Nephron (organoid): ENCODE results near the gene CBLL1.

Experiments
- H3K27ac Mint-ChIP-seq, 3 experiments: 2 replicates each; pipeline ENCODE4 v1.8.0; 2020; ENCODE audit warnings: mixed read lengths in 3 of 3, mild to moderate bottlenecking in 2 of 3, moderate library complexity in 1 of 3
- H3K27me3 Mint-ChIP-seq: 2 replicates; pipeline ENCODE4 v1.8.0; 2021; ENCODE audit warnings: low read depth, mild to moderate bottlenecking, moderate library complexity, mixed read lengths
- H3K36me3 Mint-ChIP-seq: 2 replicates; pipeline ENCODE4 v1.8.0; 2020; ENCODE audit warnings: low read depth, mixed read lengths
- H3K4me1 Mint-ChIP-seq: 2 replicates; pipeline ENCODE4 v1.8.0; 2020; ENCODE audit warnings: mixed read lengths
- H3K4me3 Mint-ChIP-seq, 3 experiments: 2 replicates each; pipeline ENCODE4 v1.8.0; 2020; ENCODE audit warnings: mild to moderate bottlenecking in 3 of 3, mixed read lengths in 3 of 3, moderate library complexity in 2 of 3
- H3K9me3 Mint-ChIP-seq: 2 replicates; pipeline ENCODE4 v1.8.0; 2020; ENCODE audit warnings: mixed read lengths
- TF ChIP-seq, protein P1 (sequence below), 3 experiments: fragments of 200-600 bp; sonication (generic); IDR thresholded peaks; one replicate each; pipeline ENCODE4 v1.5.0; 2021; ENCODE audit warnings: antibody characterized with exemption in 3 of 3; ENCODE audit not compliant: unreplicated experiment in 3 of 3

Gene CBLL1, protein sequence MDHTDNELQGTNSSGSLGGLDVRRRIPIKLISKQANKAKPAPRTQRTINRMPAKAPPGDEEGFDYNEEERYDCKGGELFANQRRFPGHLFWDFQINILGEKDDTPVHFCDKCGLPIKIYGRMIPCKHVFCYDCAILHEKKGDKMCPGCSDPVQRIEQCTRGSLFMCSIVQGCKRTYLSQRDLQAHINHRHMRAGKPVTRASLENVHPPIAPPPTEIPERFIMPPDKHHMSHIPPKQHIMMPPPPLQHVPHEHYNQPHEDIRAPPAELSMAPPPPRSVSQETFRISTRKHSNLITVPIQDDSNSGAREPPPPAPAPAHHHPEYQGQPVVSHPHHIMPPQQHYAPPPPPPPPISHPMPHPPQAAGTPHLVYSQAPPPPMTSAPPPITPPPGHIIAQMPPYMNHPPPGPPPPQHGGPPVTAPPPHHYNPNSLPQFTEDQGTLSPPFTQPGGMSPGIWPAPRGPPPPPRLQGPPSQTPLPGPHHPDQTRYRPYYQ

DNA sequence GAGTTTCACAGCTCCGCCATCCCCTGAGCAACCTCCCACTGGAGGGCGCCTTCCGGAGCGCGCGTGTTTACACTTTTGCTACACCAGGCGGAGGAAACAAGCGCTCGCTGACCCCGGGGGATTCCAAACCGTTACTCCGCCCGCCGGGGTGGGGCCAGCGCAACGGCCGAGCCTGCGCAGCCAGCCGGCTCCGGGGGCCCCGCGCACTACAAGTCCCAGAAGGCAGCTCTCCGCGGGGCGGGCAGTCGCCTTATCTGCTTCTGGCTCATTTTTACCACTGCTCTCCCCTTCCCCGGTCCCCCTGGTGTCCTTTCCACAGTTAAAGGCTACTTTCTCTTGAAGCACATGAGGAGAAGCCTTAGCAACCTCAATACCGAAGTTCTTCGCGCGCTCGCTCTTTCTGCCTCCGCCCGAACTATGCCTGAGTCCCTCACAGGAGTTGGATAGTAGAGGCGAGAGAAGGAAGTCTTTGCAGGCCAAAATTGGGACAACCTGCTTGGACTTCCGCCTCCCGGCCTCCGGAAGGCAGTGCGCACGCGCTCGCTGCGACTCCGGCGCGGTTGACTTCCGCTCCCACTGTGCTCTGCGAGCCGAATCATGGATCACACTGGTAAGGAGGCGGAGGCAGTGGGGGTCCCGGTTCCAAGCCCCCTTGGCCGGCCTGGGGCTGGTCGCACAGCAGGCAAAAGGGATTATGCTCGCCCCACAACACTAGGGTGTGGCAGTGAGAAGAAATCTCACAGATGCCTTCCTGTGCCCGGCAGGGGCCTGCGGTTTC lies at the start of gene CBLL1:
TSS of gene CBLL1 (plus strand) at position 576 of the 778 bp plus-strand sequence. CDS start at position 598, 22 bp downstream.
- peak within 1 kb of the TSS; percentile 96 to 100 (median 97) for H3K4me3 Mint-ChIP-seq
- peak within 1 kb of the TSS; percentile 99 to 100 (median 100) for H3K27ac Mint-ChIP-seq
- H3K27me3 Mint-ChIP-seq = peaks cover 9% of the 10 kb centered on the region
- TF ChIP-seq, protein P1, sequence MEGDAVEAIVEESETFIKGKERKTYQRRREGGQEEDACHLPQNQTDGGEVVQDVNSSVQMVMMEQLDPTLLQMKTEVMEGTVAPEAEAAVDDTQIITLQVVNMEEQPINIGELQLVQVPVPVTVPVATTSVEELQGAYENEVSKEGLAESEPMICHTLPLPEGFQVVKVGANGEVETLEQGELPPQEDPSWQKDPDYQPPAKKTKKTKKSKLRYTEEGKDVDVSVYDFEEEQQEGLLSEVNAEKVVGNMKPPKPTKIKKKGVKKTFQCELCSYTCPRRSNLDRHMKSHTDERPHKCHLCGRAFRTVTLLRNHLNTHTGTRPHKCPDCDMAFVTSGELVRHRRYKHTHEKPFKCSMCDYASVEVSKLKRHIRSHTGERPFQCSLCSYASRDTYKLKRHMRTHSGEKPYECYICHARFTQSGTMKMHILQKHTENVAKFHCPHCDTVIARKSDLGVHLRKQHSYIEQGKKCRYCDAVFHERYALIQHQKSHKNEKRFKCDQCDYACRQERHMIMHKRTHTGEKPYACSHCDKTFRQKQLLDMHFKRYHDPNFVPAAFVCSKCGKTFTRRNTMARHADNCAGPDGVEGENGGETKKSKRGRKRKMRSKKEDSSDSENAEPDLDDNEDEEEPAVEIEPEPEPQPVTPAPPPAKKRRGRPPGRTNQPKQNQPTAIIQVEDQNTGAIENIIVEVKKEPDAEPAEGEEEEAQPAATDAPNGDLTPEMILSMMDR (IDR thresholded peaks at IDR 0.05; ENCODE audit: unreplicated experiment in 3 of 3) = peak; percentile 58 to 83 (median 79)
- H3K36me3 Mint-ChIP-seq = no peaks in the 10 kb centered on the region
- H3K4me1 Mint-ChIP-seq = peaks cover 23% of the 10 kb centered on the region
- no peaks in the 10 kb centered on the region for H3K9me3 Mint-ChIP-seq

DNA sequence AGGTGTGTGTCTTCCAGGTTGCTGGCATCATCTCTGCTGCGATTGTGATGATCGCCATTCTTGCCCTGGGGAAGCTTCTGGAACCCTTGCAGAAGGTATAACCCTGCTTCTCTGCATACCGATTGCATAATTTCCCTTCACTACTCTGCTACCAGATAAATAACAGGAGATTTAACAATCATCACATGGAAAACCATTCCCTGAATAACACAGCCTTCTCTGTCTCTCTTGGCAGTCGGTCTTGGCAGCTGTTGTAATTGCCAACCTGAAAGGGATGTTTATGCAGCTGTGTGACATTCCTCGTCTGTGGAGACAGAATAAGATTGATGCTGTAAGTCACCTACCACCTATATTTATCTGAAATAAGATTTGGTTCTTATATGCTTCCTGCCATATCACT lies 49.6 kb upstream of the CBLL1 start:
- H3K36me3 Mint-ChIP-seq = no peaks in the 10 kb centered on the region
- H3K27ac Mint-ChIP-seq = no peak overlapping the region
- peaks cover 5% of the 10 kb centered on the region for H3K27me3 Mint-ChIP-seq
- H3K9me3 Mint-ChIP-seq = no peaks in the 10 kb centered on the region
- TF ChIP-seq, protein P1 (IDR thresholded peaks at IDR 0.05; ENCODE audit: unreplicated experiment in 3 of 3) = no peak
- no peak overlapping the region for H3K4me3 Mint-ChIP-seq
- peaks cover 62% of the 10 kb centered on the region for H3K4me1 Mint-ChIP-seq

DNA sequence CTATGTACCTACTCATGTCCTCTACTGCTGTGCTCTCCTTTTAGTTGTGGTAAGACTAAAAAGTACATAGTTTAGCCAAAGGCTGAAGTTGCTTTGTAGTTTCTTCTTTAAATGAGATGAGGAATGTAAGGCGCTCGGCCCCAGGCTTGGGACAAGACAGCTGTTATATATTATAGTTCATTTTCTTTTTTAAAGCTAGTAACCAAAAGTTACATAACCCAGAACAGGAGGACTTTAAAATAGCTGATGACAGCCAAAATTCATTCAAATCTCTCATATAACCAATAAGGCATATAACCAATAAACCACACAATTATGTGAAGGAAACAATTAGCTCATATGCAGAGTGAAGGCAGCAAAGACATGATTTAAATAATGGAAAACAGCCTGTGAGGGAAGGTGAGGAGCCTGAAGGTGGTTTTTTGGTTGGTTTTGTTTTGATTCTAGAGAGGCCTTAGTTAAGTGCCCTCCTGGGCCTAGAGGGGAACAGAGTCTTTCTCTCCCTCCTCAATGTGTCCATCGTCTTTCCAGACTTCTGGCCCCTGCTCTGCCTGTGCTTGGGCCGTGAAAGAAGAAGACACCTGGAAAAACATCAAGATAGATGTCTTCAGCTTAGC lies 47.5 kb upstream of the CBLL1 start:
- peaks cover 5% of the 10 kb centered on the region for H3K27me3 Mint-ChIP-seq
- H3K9me3 Mint-ChIP-seq = no peaks in the 10 kb centered on the region
- H3K27ac Mint-ChIP-seq = no peak overlapping the region
- TF ChIP-seq, protein P1 (IDR thresholded peaks at IDR 0.05; ENCODE audit: unreplicated experiment in 3 of 3) = no peak
- no peak overlapping the region for H3K4me3 Mint-ChIP-seq
- no peaks in the 10 kb centered on the region for H3K36me3 Mint-ChIP-seq
- H3K4me1 Mint-ChIP-seq = peaks cover 51% of the 10 kb centered on the region

DNA sequence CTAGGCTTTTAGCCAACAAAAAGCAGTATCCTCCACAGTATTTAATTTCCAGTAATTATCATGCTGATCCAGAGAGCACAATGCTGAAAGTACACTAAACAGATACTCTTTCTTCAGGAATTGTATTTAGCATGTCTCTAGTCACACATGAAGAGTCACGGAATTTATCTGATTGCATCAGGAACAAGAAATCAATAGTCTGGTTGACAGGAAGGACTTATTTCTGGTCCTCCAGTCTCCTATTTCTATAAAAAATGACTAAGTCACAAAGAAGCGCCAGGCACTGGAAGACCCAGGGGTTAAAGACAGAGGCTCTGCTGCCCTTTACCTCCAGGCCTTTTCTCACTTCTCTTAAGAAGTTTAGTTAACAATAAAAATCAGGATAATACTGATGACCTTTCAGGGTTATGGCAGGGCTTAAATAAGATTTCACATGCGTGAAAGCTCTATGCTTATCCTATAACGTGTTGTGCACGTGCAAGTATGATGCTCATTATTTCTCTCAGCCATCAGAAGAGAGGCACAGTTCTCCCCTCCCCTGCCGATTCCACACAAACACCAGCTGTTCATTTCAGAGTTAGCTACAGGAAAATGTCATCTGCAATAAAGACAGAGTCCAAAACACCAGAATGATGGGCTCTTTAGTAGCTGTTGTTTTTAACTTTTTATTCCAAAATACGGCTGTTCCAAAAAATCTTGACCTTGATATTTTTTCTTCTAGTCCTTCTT lies 46.5 kb upstream of the CBLL1 start:
- Mint-ChIP-seq H3K36me3 (no peaks in the 10 kb centered on the region), H3K4me1 (peaks cover 41% of the 10 kb centered on the region), H3K4me3 (no peak overlapping the region), H3K27me3 (peaks cover 4% of the 10 kb centered on the region), H3K27ac (peak overlapping the region; percentile 40 to 77 (median 70)), H3K9me3 (no peaks in the 10 kb centered on the region)
- TF ChIP-seq, protein P1 (IDR thresholded peaks at IDR 0.05; ENCODE audit: unreplicated experiment in 3 of 3) = no peak

DNA sequence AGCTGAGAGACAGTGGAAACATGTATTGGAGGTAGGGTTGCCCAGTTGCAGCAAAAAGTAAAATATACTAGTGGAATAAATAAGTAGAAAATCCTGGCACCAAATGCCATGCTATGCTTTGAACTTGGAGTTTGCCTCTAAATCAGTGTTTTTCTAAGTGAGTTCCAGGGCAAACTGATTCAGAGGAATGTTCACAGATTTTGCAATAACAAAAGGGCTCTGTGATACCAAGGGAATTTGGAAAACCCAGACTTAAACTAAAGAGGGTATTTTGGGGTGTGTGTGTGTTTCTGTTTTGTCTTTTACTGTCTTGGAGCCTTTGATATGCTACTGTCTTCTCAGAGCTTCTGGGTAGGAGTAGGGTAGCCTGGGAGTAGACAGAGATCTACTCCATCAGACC lies 43.4 kb upstream of the CBLL1 start:
- no peaks in the 10 kb centered on the region for H3K9me3 Mint-ChIP-seq
- TF ChIP-seq, protein P1 (IDR thresholded peaks at IDR 0.05; ENCODE audit: unreplicated experiment in 3 of 3) = no peak
- H3K4me1 Mint-ChIP-seq = peaks cover 14% of the 10 kb centered on the region
- no peaks in the 10 kb centered on the region for H3K36me3 Mint-ChIP-seq
- H3K27ac Mint-ChIP-seq = no peak overlapping the region
- no peaks in the 10 kb centered on the region for H3K27me3 Mint-ChIP-seq
- no peak overlapping the region for H3K4me3 Mint-ChIP-seq
